SK-N-SH treated with all-trans-retinoic acid at 6 μM for 48 hours (cell line): ENCODE measurements around the gene LYPD3.

Experiments
- ATAC-seq: fragments of 200-7000 bp; cut with Tn5 transposase; 3 replicates; pipeline ENCODE4 v1.9.1; 2020; ENCODE audit warnings: mild to moderate bottlenecking, moderate library complexity
- ARNTL ChIP-seq: fragments of 450-650 bp; formaldehyde crosslinking; IDR thresholded peaks from 2 replicates; pipeline ENCODE4 v1.5.0; 2020; ENCODE audit warnings: low read depth, mild to moderate bottlenecking, moderate library complexity, borderline replicate concordance
- BACH2 ChIP-seq: fragments of 250-450 bp; sonication (Bioruptor Pico); IDR thresholded peaks from 2 replicates; pipeline ENCODE4 v1.9.0; 2021; ENCODE audit warnings: mild to moderate bottlenecking, borderline replicate concordance
- CSDC2 ChIP-seq: fragments of 250-450 bp; sonication (Bioruptor Pico); IDR thresholded peaks from 2 replicates; pipeline ENCODE4 v1.5.0; 2020; ENCODE audit warnings: mild to moderate bottlenecking, moderate library complexity
- CSRNP3 ChIP-seq: fragments of 250-450 bp; sonication (Bioruptor Pico); IDR thresholded peaks from 2 replicates; pipeline ENCODE4 v1.5.1; 2021; ENCODE audit warnings: mild to moderate bottlenecking, moderate library complexity
- ESRRG ChIP-seq: fragments of 250-450 bp; sonication (Bioruptor Pico); IDR thresholded peaks from 2 replicates; pipeline ENCODE4 v1.6.1; 2021; ENCODE audit warnings: mild to moderate bottlenecking
- ISL1 ChIP-seq: fragments of 250-450 bp; sonication (Bioruptor Pico); IDR thresholded peaks from 2 replicates; pipeline ENCODE4 v2.1.2; 2022; ENCODE audit warnings: mild to moderate bottlenecking, moderate library complexity
- POU6F1 ChIP-seq: fragments of 250-450 bp; sonication (Bioruptor Pico); IDR thresholded peaks from 2 replicates; pipeline ENCODE4 v1.8.0; 2021; ENCODE audit warnings: low read depth, mild to moderate bottlenecking, moderate library complexity, borderline replicate concordance
- PPARA ChIP-seq: fragments of 250-450 bp; sonication (Bioruptor Pico); IDR thresholded peaks from 2 replicates; pipeline ENCODE4 v1.5.0; 2020; ENCODE audit warnings: mild to moderate bottlenecking, borderline replicate concordance
- SNAI2 ChIP-seq: fragments of 250-450 bp; sonication (Bioruptor Pico); IDR thresholded peaks from 2 replicates; pipeline ENCODE4 v1.5.0; 2020; ENCODE audit warnings: mild to moderate bottlenecking, moderate library complexity
- TCF4 ChIP-seq: fragments of 250-450 bp; sonication (Bioruptor Pico); IDR thresholded peaks from 2 replicates; pipeline ENCODE4 v1.8.0; 2021; ENCODE audit warnings: mild to moderate bottlenecking, moderate library complexity, borderline replicate concordance
- TOX ChIP-seq: fragments of 250-450 bp; sonication (Bioruptor Pico); IDR thresholded peaks from 2 replicates; pipeline ENCODE4 v1.8.0; 2021; ENCODE audit warnings: mild to moderate bottlenecking, moderate library complexity, borderline replicate concordance
- TSHZ2 ChIP-seq: fragments of 250-450 bp; sonication (Bioruptor Pico); IDR thresholded peaks from 2 replicates; pipeline ENCODE4 v1.5.0; 2020; ENCODE audit warnings: mild to moderate bottlenecking, moderate library complexity
- ZC3H10 ChIP-seq: fragments of 250-450 bp; sonication (Bioruptor Pico); IDR thresholded peaks from 2 replicates; pipeline ENCODE4 v1.5.1; 2021; ENCODE audit warnings: mild to moderate bottlenecking, moderate library complexity
- ZFP3 ChIP-seq: fragments of 250-450 bp; sonication (Bioruptor Pico); IDR thresholded peaks from 2 replicates; pipeline ENCODE4 v1.5.0; 2020; ENCODE audit warnings: mild to moderate bottlenecking, moderate library complexity
- ZFP30 ChIP-seq: fragments of 450-650 bp; formaldehyde crosslinking; IDR thresholded peaks from 2 replicates; pipeline ENCODE4 v1.5.0; 2022; ENCODE audit warnings: mild to moderate bottlenecking, moderate library complexity
- ZNF565 ChIP-seq: fragments of 450-650 bp; formaldehyde crosslinking; conservative IDR thresholded peaks from 2 replicates; pipeline ENCODE4 v1.5.0; 2020; ENCODE audit warnings: low read depth, mild to moderate bottlenecking, moderate library complexity
- ZNF70 ChIP-seq: fragments of 450-650 bp; formaldehyde crosslinking; IDR thresholded peaks from 2 replicates; pipeline ENCODE4 v1.5.0; 2020; ENCODE audit warnings: mild to moderate bottlenecking, moderate library complexity
- ZNF8 ChIP-seq: fragments of 450-650 bp; formaldehyde crosslinking; IDR thresholded peaks from 2 replicates; pipeline ENCODE4 v1.5.0; 2020; ENCODE audit warnings: mild to moderate bottlenecking, moderate library complexity
- TF ChIP-seq, protein P1 (sequence below): fragments of 250-450 bp; sonication (Bioruptor Pico); IDR thresholded peaks from 2 replicates; pipeline ENCODE4 v1.8.0; 2020; ENCODE audit warnings: mild to moderate bottlenecking, moderate library complexity, borderline replicate concordance
- TF ChIP-seq, protein P2 (sequence below): fragments of 250-450 bp; sonication (Bioruptor Pico); IDR thresholded peaks from 2 replicates; pipeline ENCODE4 v1.5.1; 2020; ENCODE audit warnings: low read depth, mild to moderate bottlenecking, moderate library complexity

Gene LYPD3

GRCh38 chr19:43499042-43499441 lies 33.6 kb upstream of the LYPD3 start (continued):
- TF ChIP-seq TOX (CRISPR knock-in tag) (no peak), CSDC2 (CRISPR knock-in tag) (no peak), ZC3H10 (no peak)
- TF ChIP-seq, all 23 proteins: peak for 0

DNA sequence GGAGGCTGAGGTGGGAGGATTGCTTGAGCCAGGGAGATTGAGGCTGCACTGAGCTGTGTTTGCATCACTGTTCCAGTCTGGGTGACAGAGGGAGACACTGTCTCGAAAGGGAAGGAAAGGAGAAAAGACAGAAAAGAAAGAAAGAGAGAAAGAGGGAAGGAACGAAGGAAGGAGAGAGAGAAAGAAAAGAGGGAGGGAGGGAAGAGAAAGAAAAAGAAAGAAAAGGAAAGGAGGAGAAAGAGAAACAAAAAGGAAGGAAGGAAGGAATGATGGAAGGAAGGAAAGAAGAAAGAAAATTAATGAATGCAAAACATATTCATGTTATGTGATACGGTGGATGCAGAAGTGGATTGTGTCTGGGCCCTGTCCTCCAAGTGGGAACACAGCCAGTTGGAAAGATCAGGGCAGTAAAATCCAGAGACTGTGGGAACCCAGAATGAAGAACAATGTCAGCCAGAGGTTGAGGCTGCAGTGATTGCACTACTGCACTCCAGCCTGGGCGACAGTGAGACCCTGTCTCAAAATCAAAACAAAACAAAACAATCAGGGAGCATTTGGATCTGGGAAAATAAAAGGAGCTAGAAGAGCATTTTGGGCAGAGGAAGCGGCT lies 32.9 kb upstream of the LYPD3 start:
- no peak for ATAC-seq
- TF ChIP-seq ESRRG (CRISPR knock-in tag) (no peak), ZNF8 (CRISPR knock-in tag) (no peak), ZFP3 (CRISPR knock-in tag) (no peak), TCF4 (no peak), SNAI2 (CRISPR knock-in tag) (no peak), CSRNP3 (CRISPR knock-in tag) (no peak), TSHZ2 (CRISPR knock-in tag) (no peak), ZNF70 (CRISPR knock-in tag) (no peak), BACH2 (CRISPR knock-in tag) (no peak), TOX (CRISPR knock-in tag) (no peak), CSDC2 (CRISPR knock-in tag) (no peak), POU6F1 (CRISPR knock-in tag) (no peak), ZNF565 (CRISPR knock-in tag) (no peak), ZC3H10 (no peak), PPARA (CRISPR knock-in tag) (no peak), ZFP30 (CRISPR knock-in tag) (no peak)
- TF ChIP-seq, protein P1, sequence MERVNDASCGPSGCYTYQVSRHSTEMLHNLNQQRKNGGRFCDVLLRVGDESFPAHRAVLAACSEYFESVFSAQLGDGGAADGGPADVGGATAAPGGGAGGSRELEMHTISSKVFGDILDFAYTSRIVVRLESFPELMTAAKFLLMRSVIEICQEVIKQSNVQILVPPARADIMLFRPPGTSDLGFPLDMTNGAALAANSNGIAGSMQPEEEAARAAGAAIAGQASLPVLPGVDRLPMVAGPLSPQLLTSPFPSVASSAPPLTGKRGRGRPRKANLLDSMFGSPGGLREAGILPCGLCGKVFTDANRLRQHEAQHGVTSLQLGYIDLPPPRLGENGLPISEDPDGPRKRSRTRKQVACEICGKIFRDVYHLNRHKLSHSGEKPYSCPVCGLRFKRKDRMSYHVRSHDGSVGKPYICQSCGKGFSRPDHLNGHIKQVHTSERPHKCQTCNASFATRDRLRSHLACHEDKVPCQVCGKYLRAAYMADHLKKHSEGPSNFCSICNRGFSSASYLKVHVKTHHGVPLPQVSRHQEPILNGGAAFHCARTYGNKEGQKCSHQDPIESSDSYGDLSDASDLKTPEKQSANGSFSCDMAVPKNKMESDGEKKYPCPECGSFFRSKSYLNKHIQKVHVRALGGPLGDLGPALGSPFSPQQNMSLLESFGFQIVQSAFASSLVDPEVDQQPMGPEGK (CRISPR knock-in tag), result no peak
- TF ChIP-seq, protein P2, sequence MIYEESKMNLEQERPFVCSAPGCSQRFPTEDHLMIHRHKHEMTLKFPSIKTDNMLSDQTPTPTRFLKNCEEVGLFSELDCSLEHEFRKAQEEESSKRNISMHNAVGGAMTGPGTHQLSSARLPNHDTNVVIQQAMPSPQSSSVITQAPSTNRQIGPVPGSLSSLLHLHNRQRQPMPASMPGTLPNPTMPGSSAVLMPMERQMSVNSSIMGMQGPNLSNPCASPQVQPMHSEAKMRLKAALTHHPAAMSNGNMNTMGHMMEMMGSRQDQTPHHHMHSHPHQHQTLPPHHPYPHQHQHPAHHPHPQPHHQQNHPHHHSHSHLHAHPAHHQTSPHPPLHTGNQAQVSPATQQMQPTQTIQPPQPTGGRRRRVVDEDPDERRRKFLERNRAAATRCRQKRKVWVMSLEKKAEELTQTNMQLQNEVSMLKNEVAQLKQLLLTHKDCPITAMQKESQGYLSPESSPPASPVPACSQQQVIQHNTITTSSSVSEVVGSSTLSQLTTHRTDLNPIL (CRISPR knock-in tag), result no peak

DNA sequence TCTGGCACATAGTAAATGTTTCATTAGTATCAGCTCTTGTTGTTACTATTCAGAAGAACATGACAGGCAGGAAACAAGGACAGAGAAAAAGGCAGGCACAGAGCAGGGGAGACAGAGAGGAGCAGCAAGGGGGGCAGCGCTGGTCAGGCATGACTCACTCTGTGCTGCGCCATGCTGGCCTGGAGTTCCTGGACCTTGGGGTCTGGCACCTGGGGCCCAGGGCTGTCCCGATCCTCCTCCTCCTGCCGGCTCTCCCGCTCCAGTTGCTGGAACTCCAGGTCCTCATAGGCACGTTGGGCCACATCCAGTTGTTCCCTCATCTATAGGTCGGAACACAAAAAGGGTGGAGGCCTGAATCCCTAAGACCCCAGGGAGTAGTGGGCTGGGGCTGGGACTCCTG lies 31.6 kb upstream of the LYPD3 start:
- TF ChIP-seq ZC3H10, result no peak
- no peak for TF ChIP-seq ZFP3 (CRISPR knock-in tag)
- TF ChIP-seq, protein P1 (CRISPR knock-in tag), result no peak
- TF ChIP-seq ARNTL (CRISPR knock-in tag), result no peak
- no peak for TF ChIP-seq ISL1 (CRISPR knock-in tag)
- ATAC-seq, result no peak
